ENCODE results near the gene OR7A10.

Gene OR7A10

DNA sequence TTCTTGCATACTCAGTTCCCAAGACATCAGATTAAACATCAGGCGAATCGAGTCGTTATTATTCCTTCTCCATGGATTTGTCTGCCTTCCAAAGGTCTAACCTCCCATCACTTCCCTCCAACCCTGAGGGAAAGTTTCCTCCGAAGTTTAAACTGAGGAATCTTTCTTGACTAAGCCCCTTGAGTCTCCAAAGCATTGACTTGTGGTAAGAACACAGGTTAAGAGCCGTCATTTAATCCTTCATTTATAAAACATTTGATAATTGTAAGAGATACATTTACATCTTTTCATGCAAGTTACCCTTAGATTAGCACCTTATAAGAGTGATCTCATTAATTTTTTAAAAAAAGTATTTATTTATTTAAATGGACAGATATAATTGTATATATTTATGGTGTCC is at the start of gene OR7A10:
Gene OR7A10, minus strand, starts transcription at position 101 of the 400 bp plus-strand sequence. CDS start 7,045 bp downstream, outside the sequence.
- no peak for DNase-seq

DNA sequence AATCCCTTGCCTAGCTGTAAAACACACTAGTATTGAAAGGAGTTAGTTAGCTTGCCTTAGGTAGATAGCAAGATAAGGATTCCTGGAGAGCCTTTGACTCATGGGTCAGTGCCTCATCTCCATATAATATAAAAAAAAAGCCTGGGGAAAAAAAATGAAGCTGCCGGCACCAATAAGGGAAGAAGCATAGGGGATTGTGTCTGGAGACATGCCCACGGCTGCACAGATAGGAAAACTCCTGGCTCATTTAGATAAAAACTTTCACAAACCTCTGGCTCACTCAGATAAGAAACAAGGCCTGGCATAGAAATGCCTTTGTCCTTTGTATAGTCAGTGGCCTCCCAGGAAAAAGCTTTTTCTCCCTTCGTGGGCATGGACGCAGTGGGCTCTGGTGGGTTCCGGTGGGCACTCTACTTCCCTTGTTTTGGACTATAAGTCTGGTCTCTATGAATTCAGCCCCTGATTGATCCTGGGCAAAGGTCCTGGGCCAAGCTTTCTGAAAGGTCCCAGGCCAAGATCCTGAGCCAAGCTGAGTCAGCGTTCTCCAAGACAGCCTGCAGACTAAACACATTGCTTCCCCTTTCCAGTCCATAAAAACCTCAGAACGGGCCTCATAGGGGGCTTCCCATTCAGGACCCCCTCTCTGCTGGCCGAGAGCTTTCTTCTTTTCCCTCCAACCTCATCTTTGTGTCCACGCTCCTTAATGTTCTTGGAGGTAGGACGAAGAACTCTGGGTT is 42.1 kb upstream of the OR7A10 start:
- no peak for DNase-seq

DNA sequence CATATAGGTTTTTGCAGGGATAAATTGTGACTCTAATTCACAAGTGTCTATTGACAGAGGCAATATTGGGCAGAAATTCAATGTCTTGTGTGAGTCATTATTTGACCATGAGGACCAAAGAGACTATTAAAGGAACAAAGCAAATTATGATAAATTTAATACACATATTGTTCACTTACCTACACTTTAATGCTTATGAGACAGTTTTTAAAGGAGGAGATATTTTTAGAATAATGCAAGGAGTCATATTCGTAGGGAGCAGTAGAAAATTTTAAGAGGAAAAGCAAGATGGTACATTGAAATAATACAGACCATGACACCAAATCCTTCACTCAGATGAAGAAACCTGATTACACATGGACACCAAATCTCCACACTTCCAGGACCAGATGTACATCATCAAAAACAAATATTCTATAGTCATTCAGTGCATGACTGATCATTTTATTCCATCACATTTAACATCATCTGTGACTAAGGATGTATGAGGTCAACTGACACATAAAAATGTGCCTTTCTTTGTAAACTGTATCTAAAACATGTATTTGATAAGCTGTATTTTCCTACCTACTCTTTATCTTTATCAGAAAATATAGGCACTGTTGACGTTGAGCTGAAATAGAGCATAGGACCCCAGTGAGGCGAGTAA is 41.4 kb upstream of the OR7A10 start:
- DNase-seq = no peak

DNA sequence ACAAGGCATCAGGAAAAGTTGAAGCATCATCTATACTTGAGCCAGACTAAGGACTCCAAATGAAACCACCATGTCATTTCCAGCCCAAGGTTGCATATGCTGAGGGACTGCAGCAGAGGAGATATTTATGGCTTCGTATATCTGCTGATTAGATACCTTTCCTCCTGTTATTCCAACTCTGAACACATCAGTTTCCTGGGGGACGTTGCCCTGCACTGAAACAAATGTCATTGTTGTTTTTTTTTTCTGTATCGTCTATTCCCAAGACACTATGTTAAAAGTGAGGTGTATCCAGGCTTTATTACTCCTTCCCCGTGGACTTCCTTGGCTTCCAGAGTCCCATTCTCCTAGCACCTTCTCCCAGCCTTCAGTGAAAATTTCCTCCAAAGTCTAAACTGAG is 37.3 kb upstream of the OR7A10 start, which contains the start of gene OR7A17:
Gene OR7A17, minus strand, starts transcription at position 101 of the 400 bp plus-strand sequence. CDS start 4,777 bp downstream, outside the sequence.
- no peak for DNase-seq

DNA sequence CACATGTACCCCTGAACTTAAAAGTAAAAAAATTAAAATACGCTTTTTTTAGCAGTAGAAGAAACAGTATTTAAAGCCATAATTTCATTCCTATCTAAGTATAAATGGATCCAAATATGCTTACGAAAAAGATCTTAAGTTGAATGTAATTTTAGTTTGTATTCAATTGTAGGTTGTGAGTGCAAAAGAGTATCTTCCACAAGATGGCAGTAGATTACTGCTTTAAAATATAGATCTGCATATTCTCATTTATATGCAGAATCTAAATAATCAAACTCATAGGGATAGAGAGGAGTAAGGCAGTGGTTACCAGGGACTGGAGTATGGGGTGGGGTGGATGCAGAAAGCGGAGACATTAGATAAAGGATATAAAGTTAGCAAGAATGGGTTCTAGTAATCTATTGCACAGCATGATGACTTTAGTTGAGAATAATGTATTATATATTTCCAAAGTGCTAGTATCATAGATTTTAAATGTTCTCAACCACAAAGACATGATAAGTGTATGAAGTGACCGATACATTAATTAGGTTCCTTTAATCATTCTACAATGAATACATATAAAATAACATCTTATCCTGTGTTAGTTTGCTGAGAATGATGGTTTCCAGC is 23.0 kb upstream of the OR7A10 start:
- DNase-seq = no peak

DNA sequence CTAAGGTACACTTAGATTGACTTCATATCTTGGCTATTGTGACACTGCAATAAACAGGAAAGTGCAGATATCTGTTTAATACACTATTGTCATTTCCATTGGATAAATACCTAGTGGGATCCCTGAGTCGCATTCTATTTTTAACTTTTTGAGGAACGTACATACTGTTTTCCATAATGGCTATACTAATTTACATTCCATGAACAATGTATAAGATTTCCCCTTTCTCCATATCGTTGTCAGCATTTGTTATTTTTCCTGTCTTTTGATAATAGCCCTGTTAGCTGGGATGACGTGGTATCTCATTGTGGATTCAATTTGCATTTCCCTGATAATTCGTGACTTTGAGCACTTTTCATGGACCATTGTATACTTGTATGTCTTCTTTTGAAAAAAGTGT is 19.8 kb upstream of the OR7A10 start:
- DNase-seq = no peak

DNA sequence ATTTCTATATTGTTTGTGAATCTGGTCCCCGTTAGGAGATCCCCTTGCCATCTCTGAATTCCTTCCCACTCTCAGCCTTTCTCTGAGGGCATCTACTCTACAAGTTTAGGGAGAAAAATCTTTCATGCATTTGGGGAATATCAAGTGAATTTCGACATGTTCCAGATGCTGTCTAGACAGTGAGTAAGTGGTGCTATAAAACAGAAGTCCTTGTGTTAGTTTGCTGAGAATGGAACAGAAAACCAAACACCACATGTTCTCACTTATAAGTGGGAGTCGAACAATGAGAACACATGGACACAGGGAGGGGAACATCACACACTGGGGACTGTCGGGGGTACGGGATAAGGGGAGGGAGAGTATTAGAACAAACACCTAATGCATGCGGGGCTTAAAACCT is 5.1 kb downstream of the OR7A10 start:
- DNase-seq = no peak

DNA sequence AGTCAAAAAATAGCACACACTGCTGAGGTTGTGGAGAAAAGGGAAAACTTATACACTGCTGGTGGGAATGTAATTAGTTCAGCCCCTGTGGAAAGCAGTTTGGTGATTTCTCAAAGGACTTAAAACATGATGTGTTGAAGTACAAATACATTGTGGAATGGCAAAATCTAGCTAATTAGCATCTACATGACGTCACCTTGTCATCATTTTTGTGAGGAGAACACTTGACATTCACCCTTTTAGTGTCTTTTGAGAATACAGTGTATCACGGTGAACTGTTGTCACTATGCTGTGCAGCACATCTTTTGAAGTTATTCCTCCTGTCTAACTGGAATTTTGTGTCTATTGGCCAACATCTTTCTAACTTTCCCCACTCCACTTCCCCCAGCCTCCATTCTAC is 5.6 kb downstream of the OR7A10 start:
- DNase-seq = no peak

DNA sequence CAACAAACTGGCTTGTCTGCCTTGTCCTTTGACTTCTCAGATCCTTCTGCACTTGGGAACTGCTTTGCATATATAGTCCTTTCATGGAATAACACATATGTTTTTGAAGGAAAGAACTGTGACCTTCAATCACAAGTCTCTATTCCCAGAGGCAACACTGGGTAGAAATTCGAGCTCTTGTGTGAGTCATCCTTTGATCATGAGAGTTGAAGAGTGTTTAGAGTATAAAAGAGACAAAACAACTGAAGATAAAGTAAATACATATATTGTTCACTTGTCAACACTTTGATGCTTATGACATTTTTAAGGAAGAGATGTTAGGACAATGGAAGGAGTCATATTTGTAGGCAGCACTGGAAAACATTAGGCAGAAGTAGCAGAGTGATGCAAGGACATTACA is 8.5 kb downstream of the OR7A10 start:
- no peak for DNase-seq

DNA sequence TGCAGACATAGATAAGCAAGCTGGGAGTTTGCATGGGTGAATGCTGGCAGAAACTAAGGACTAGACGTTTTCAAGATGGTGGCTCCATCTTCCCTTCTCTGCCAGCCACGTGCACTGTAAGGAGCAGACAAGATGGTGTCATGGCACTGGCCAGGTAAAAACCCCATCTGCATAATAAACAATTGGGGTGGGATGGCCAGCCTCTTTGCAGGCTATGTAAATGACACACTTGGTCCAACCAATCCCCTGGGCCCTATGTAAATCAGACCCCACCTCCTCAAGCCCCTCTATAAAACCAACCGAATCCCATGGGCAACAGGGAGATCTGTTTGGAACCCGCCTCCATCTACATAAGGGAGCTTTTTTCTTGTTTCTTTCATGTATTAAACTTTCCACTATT is 11.3 kb downstream of the OR7A10 start:
- no peak for DNase-seq

DNA sequence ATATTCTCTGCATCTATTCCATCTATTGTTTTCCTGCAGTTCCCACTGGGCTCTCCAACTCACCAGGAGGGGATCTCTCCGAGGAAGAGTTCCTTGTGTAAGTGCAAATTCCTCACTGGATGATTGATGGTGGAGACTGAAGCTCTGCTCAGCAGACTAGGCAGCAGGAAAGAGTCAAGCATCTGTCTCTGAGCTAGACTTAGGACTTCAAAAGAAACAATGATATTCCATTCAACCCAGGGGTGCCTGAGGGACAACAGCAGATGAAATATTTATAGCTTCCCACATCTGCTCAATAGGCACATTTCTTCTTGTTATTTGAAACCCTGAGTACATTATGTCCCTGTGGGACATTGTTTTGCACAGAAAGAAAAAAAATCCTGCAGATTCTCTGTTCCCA is 13.7 kb downstream of the OR7A10 start, which contains the start of the genes OR7A5 and OR7C1:
Gene OR7A5, minus strand, starts transcription at position 175 of the 400 bp plus-strand sequence. CDS start 6,944 bp downstream, outside the sequence.
Gene OR7C1, minus strand, starts transcription at position 175 of the 400 bp plus-strand sequence. CDS start 35,049 bp downstream, outside the sequence.
- DNase-seq = no peak

DNA sequence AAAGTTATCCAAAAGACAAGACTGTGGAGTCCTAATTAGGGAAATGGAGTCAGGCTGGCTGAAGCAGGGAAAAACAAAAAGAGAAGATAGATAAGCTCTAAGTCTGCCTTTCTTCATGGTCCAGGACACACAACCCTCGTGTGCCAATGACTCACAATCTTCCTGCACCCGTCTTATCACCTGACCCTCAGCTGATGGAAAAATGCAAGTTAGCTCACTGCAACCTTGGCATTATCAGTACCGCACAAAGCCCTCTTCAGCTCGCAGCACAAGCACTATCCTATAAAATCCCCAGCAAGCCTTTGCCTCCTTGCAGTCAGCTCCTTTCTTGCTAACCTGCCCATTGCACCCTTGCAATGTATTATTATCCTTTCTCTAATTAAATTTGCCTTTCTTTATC is 18.0 kb downstream of the OR7A10 start:
- DNase-seq = no peak

DNA sequence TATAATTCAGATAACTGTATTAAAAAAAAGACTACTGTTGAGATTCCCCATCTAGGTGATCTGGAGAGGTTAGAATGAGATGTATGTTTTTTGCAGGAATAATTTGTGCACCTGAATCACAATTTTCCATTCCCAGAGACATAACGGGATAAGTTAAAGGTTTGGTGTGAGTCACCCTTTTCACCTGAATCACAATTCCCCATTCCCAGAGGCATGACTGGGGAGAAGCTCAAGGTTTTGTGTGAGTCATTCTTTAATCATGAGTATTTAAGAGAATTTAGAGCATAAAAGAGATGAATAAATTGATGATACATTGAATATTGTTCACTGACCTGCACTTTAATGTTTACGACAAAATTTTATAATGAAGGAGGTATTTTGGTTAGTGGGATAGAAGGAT is 22.7 kb downstream of the OR7A10 start:
- no peak for DNase-seq

DNA sequence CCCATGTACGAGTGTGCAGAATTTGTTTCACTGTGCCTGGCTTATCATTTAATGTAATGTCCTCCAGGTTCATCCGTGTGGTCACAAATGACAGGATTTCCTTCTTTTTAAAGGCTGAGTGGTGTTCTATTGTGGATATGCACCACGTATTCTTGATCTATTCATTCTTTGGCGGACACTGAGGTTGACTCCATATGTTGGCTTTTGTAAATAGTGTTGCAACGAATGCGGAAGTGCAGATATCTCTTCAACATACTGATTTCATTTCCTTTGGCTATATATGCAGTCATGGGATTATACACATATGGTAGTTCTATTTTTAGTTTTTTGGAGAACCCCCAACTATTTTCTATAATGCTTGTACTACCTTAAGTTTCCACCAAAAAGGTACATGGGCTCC is 26.8 kb downstream of the OR7A10 start:
- DNase-seq = no peak

DNA sequence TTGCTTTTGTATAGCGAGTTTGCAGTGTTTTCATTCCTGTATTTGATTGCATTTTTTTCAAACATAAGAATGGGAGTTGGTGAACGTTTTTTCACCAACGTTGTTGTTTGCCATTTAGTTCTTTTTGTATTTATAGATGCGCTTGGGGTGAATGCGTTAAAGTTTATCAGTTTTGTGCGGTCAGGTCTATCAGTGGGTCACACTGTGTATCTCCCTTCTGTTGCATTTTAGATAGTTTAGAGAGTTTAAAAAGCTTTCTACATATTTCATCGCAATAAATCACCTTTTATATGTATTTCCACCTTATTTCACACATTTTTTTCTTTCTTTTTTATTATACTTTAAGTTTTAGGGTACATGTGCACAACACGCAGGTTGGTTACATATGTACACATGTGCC is 30.1 kb downstream of the OR7A10 start:
- no peak for DNase-seq

DNA sequence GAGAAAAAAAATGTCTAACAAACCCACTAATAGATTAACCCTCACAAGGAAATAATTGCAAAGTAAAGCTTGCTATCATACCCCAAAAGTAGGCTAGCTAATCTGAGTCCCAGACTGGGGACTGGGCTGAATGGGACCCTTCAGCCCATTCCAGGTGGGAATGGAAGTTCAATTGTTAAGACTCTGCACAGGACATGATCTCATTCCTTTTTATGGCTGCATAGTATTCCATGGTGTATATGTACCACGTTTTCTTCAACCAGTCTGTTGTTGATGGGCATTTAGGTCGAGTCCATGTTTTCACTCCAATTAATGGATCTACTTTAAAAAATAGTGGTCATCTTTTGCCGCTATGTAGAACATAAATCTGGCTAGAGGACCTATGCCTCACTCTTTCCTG is 31.7 kb downstream of the OR7A10 start:
- no peak for DNase-seq

DNA sequence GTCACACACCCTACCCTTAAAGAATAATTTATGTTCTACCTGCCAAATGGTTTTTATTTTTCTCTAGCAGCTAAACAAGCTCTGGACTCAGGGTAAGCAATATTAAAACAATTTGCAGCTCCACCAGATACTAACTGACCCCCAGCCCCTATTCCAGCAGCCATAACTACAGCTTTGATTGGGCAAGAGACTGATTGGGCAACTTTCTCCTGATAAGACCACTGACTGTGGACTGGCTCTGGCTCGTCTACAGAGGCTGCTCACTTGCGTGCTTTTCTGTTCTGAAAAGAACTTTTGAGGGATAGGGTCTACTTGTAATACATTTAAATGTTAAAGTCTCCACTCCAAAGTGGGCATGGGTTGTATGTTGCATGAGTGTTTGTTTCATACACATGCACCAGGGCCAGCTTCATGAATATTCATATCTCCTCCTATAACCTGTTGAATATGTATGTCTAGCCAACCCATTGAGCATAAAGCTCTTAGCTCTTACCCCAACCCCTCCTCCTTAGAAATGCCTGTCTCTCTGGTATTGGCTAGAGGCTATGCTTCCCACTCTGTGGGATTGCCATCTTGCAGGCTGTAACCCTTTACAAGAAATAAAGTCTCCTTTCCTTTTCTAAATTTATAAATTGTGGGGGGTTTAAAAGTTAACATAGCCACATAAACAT is 33.6 kb downstream of the OR7A10 start:
- DNase-seq = no peak

DNA sequence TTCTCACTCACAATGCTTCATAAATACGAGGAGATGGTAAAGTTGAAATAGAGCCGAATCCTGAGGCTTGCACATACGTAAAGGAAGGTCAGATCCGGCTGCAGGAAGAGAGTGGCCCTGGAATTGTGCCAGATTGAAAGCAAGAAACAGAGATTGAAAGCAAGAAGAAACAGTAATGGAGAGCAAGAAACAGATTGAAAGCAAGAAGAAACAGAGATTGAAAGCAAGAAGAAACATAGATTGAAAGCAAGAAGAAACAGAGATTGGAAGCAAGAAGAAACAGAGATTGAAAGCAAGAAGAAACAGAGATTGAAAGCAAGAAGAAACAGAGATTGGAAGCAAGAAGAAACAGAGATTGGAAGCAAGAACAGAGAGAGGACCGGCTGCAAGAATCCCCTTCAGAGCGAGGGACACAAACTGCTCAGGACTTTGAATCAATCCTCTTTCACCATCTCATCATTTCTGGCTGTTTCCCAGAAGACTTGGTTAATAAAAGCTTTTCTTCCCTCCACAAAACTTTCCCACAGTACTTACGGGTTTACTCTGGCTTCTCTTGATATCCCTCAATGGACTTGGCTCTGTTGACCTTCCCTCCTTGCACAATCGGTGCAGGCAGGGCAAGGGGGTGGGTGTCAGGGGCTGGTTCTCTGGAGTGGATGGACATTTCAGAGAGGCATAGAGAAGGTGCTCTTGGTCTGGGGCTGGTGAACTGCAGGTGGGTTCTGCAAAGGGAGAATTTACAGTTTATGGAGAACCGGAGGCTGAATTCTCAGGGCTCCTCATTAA is 39.3 kb downstream of the OR7A10 start:
- DNase-seq = no peak

DNA sequence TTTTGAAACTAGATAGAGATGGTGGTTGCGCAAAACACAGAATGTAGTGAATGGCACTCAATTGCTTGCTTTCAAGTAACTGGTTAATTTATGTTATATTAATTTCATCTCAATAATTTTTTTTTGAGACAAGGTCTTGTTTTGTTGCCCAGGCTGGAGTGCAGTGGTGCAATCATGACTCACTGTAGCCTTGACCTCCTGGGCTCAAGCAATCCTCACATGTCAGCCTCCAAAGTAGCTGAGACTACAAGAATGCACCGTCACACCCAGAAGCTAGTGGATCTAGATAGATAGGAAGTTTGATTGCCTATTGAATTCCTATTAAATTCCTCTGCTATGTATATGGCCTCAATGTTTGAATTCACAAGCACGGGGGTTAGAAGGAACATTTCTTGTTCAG is 44.0 kb downstream of the OR7A10 start:
- DNase-seq = no peak

DNA sequence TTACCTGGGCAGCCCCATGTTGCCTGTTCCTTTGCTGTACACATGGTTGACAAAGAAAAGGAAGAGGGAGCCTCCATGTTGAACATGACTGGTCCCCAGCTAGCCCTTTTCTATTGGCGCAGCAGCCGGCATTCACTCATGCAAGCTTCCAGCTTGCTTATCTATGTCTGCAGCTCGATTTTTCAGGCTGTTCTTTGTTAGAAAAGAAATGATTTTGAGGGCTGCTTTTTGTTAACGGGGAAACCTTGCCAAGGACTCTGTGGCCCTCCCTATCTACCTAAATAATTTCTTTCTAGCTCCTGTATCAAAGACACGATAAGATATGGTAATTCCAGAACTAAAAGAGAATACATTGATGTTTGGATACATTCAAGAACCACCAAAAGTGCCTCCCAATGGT is 50.0 kb downstream of the OR7A10 start:
- DNase-seq = no peak

DNA sequence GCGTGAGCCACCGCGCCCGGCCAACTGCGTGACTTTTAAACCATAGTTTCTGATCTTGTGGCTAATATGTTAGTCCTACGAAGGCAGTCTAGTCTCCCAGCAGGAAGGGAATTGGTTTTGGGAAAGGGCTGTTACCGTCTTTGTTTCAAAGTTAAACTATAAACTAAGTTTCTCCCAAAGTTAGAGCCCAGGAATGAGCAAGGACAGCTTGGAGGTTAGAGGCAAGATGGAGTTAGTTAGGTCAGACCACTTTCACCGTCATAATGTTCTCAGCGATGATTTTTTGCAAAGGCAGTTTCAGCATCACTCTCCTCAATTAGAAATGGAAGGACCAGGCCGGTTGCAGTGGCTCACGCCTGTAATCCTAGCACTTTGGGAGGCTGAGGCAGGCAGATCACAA is 52.7 kb downstream of the OR7A10 start:
- no peak for DNase-seq

DNA sequence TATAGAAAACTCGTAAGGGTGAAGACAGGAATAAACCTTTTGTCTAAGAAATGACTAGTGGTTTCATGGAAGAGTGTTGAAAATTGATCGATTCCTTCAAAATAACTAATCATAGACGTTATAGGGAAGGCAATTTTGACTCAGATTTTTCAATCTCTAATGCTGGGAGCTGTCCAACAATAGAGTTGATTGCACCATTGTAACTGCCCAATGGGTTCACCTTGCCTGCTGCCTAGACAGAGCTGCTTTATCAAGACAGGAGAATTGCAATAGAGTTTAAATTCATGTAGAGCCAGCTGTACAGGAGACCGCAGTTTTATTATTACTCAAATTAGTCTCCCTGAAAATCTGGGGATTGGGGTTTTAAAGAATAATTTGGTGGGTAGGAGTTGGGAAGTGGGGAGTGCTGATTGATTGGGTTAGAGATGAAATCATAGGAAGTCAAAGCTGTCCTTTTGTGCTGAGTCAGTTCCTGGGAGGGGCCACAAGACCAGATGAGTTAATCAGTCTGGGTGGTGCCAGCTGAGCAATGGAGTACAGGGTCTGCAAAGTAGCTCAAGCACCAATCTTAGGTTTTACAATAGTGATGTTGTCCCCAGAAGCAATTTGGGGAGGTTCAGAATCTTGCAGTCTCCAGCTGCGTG is 53.5 kb downstream of the OR7A10 start:
- DNase-seq = no peak

Data from NCI-H1436 treated with DMSO at 0.1 percent for 48 hours (cell line).